Keratinocyte (primary cell): ENCODE results near the gene NFYC. TPM values are rescaled to one million over a fixed set of nuclear protein-coding genes. Genes with fewer than 3 reads are reported as not detected.
A peak's percentile ranks its signal among the peaks of the same experiment; 100 is the strongest.

ENCODE experiments used
- DNase-seq: peaks from one replicate; pipeline ENCODE4 v3.0.0-alpha.2; 2011; ENCODE audit warnings: low read depth, missing footprints, low spot score
- FAIRE-seq: peaks from 2 replicates; lab custom pipeline; 2011; peaks lifted over from hg19 to GRCh38; lab: Jason Lieb, UNC
- H2AFZ ChIP-seq: 2 replicates; pipeline ENCODE4 v1.6.0; 2012; ENCODE audit warnings: low read length, control low read depth, inconsistent platforms; ENCODE audit not compliant: control insufficient read depth
- H3K27ac ChIP-seq: 2 replicates; pipeline ENCODE4 v1.5.1; 2011; ENCODE audit warnings: low read length; ENCODE audit not compliant: control insufficient read depth, insufficient read depth
- H3K27me3 ChIP-seq: 3 replicates; pipeline ENCODE4 v1.6.0; 2011; ENCODE audit warnings: low read length; ENCODE audit not compliant: control insufficient read depth, insufficient read depth; ENCODE audit errors: extremely low read depth
- H3K36me3 ChIP-seq, 2 experiments: 2 replicates in 1 of 2; 3 replicates in 1 of 2; pipeline ENCODE4 v1.5.1; 2011; ENCODE audit warnings: low read length in 2 of 2, mild to moderate bottlenecking in 1 of 2; ENCODE audit not compliant: control insufficient read depth in 2 of 2, insufficient read depth in 2 of 2; ENCODE audit errors: extremely low read depth in 1 of 2
- H3K4me1 ChIP-seq: 3 replicates; pipeline ENCODE4 v1.5.1; 2011; ENCODE audit warnings: low read length; ENCODE audit not compliant: control insufficient read depth, insufficient read depth; ENCODE audit errors: extremely low read depth
- H3K4me2 ChIP-seq: 3 replicates; pipeline ENCODE4 v1.6.0; 2011; ENCODE audit warnings: low read depth, low read length; ENCODE audit not compliant: control insufficient read depth, insufficient read depth; ENCODE audit errors: extremely low read depth
- H3K4me3 ChIP-seq, 3 experiments: fragments of 200-600 bp in 1 of 3; sonication (generic) in 1 of 3; 2 replicates in 2 of 3; 3 replicates in 1 of 3; pipeline ENCODE4 v1.5.1; 2011 to 2016; ENCODE audit warnings: low read length in 3 of 3, mild to moderate bottlenecking in 3 of 3, control low read depth in 2 of 3, inconsistent platforms in 1 of 3, low read depth in 1 of 3, mixed read lengths in 1 of 3, mixed run types in 1 of 3, moderate library complexity in 1 of 3; ENCODE audit not compliant: control insufficient read depth in 2 of 3, insufficient read depth in 2 of 3; ENCODE audit errors: extremely low read depth in 1 of 3
- H3K79me2 ChIP-seq: 2 replicates; pipeline ENCODE4 v1.6.0; 2012; ENCODE audit warnings: low read length; ENCODE audit not compliant: control insufficient read depth, insufficient read depth
- H3K9ac ChIP-seq: 3 replicates; pipeline ENCODE4 v1.6.0; 2011; ENCODE audit warnings: low read length; ENCODE audit not compliant: control insufficient read depth, insufficient read depth; ENCODE audit errors: extremely low read depth
- H3K9me1 ChIP-seq: 3 replicates; pipeline ENCODE4 v1.6.0; 2011; ENCODE audit warnings: low read length; ENCODE audit not compliant: control insufficient read depth, insufficient read depth; ENCODE audit errors: extremely low read depth
- H3K9me3 ChIP-seq: 2 replicates; pipeline ENCODE4 v1.5.1; 2012; ENCODE audit warnings: low read depth, low read length; ENCODE audit not compliant: control insufficient read depth
- H4K20me1 ChIP-seq: 3 replicates; pipeline ENCODE4 v1.6.0; 2011; ENCODE audit warnings: low read length; ENCODE audit not compliant: control insufficient read depth, insufficient read depth; ENCODE audit errors: extremely low read depth
- EZH2 ChIP-seq: IDR thresholded peaks from one replicate; pipeline ENCODE4 v1.6.1; 2012; ENCODE audit warnings: inconsistent platforms, mild to moderate bottlenecking, low read length, moderate library complexity
- dilution Hi-C: fragments of 300-500 bp; cut with MboI; formaldehyde crosslinking; loops from one replicate; pipeline ENCODE4 v1.7.0; 2020; ENCODE audit warnings: low sequenced_read_pairs; ENCODE audit not compliant: extremely low pct_ligation_motif_present
- polyA plus RNA-seq, 5 experiments: library from polyadenylated mRNA; depleted of rRNA in 3 of 5; stranded (reverse) in 3 of 5; stranded (forward) in 1 of 5; unstranded in 1 of 5; fragments of >200 nt; gene quantifications; 1 replicate in 1 of 5; 2 replicates in 3 of 5; 3 replicates in 1 of 5; pipeline versions ENCODE4 v1.2.1 to v1.2.3, GENCODE V29; 2011 to 2012; ENCODE audit warnings: missing spikeins in 2 of 5, low read depth in 1 of 5, low replicate concordance in 1 of 5
- TF ChIP-seq, protein P1 (sequence below), 3 experiments: IDR thresholded peaks in 1 of 3; conservative IDR thresholded peaks in 1 of 3; optimal IDR thresholded peaks in 1 of 3; 2 replicates in 2 of 3; 3 replicates in 1 of 3; pipeline versions ENCODE3 to v1.5.1; 2011; ENCODE audit warnings: low read length in 3 of 3, mild to moderate bottlenecking in 3 of 3, moderate library complexity in 2 of 3, control low read depth in 1 of 3, inconsistent platforms in 1 of 3; ENCODE audit not compliant: insufficient read depth in 2 of 3; ENCODE audit errors: extremely low read depth in 1 of 3

Gene NFYC
- polyA plus RNA-seq, 1 donor (not counting 4 experiments of a cell fraction or from before 2014, with no cell fraction given): 32.4 TPM

DNA sequence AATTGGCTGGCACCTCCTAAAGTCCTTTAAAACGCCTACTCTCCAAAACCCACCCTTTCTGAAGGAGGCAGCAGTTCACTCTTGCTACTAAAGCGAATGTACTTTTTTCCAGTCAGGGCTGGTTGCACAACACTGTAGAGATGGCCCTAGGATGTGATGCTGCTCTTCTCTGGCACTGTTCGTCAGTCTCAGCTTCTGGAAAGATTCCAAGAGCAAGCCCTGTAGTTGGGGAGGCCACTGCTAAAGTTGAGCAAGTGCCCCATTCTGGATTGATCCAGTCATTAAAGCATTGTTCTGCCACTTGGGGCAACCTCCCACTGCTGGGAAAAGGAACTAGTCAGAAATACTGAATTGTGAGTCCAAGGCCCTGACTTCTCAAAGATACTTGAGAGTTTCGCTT lies 63.6 kb downstream of the NFYC start:
- Histone ChIP-seq H3K4me3 (no peak overlapping the region), H4K20me1 (no peaks in the 10 kb centered on the region), H3K79me2 (no peaks in the 10 kb centered on the region), H2AFZ (no peak overlapping the region), H3K4me2 (no peak overlapping the region), H3K4me1 (peaks cover 9% of the 10 kb centered on the region), H3K9me3 (no peaks in the 10 kb centered on the region), H3K9me1 (no peaks in the 10 kb centered on the region), H3K27me3 (no peaks in the 10 kb centered on the region), H3K9ac (no peak overlapping the region), H3K36me3 (peaks cover 32 to 48% of the 10 kb centered on the region in 2 experiments), H3K27ac (no peak overlapping the region)
- dilution Hi-C loops: no loop called here
- TF ChIP-seq EZH2: no peak
- TF ChIP-seq, protein P1, sequence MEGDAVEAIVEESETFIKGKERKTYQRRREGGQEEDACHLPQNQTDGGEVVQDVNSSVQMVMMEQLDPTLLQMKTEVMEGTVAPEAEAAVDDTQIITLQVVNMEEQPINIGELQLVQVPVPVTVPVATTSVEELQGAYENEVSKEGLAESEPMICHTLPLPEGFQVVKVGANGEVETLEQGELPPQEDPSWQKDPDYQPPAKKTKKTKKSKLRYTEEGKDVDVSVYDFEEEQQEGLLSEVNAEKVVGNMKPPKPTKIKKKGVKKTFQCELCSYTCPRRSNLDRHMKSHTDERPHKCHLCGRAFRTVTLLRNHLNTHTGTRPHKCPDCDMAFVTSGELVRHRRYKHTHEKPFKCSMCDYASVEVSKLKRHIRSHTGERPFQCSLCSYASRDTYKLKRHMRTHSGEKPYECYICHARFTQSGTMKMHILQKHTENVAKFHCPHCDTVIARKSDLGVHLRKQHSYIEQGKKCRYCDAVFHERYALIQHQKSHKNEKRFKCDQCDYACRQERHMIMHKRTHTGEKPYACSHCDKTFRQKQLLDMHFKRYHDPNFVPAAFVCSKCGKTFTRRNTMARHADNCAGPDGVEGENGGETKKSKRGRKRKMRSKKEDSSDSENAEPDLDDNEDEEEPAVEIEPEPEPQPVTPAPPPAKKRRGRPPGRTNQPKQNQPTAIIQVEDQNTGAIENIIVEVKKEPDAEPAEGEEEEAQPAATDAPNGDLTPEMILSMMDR (optimal IDR thresholded peaks at IDR 0.05 in 1 of 3, IDR thresholded peaks at IDR 0.05 in 1 of 3, conservative IDR thresholded peaks at IDR 0.05 in 1 of 3; ENCODE audit: extremely low read depth in 1 of 3, insufficient read depth in 2 of 3, low read length in 3 of 3): no peak
- DNase-seq: no peak
- peak; percentile 32 for FAIRE-seq

DNA sequence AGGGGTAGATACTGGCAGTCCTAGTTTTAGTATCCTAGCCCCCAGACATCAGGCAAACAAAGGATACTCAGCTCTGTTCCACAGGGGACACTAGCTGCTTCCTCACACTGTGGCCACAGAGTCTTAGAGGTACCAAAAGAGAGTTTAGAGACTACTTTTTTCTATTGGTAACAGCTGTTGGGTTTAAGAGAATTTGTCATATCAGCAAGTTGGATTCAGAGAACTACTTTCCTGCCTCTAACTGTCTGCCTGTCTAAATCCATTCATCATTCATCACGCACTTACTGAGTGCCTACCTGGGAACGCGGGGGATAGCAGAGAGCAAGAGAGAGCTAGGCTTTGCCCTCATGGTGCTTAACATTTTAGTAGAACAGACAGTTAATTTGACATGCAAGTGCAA lies 65.0 kb downstream of the NFYC start:
- no peak for TF ChIP-seq EZH2
- TF ChIP-seq, protein P1 (optimal IDR thresholded peaks at IDR 0.05 in 1 of 3, IDR thresholded peaks at IDR 0.05 in 1 of 3, conservative IDR thresholded peaks at IDR 0.05 in 1 of 3; ENCODE audit: extremely low read depth in 1 of 3, insufficient read depth in 2 of 3, low read length in 3 of 3): no peak
- dilution Hi-C loops: no loop called here
- Histone ChIP-seq H3K4me1 (peaks cover 7% of the 10 kb centered on the region), H2AFZ (no peak overlapping the region), H3K79me2 (no peaks in the 10 kb centered on the region), H3K9ac (no peak overlapping the region), H4K20me1 (no peaks in the 10 kb centered on the region), H3K36me3 (peaks cover 36 to 48% of the 10 kb centered on the region in 2 experiments), H3K4me2 (no peak overlapping the region), H3K9me3 (no peaks in the 10 kb centered on the region), H3K4me3 (no peak overlapping the region), H3K9me1 (no peaks in the 10 kb centered on the region), H3K27me3 (no peaks in the 10 kb centered on the region), H3K27ac (no peak overlapping the region)
- DNase-seq: no peak
- FAIRE-seq: no peak
